Islet precursor cell (in vitro differentiated cells): ENCODE measurements around the gene TMC6.
"Not testable (repeated sequence)": the region's sequence is repeated elsewhere in the genome, so short reads cannot be mapped to it uniquely, and the experiment has no call there.

ENCODE experiments used
- DNase-seq: peaks from one replicate; pipeline ENCODE4 v3.0.0-alpha.2; 2018

The TMC6 gene

DNA sequence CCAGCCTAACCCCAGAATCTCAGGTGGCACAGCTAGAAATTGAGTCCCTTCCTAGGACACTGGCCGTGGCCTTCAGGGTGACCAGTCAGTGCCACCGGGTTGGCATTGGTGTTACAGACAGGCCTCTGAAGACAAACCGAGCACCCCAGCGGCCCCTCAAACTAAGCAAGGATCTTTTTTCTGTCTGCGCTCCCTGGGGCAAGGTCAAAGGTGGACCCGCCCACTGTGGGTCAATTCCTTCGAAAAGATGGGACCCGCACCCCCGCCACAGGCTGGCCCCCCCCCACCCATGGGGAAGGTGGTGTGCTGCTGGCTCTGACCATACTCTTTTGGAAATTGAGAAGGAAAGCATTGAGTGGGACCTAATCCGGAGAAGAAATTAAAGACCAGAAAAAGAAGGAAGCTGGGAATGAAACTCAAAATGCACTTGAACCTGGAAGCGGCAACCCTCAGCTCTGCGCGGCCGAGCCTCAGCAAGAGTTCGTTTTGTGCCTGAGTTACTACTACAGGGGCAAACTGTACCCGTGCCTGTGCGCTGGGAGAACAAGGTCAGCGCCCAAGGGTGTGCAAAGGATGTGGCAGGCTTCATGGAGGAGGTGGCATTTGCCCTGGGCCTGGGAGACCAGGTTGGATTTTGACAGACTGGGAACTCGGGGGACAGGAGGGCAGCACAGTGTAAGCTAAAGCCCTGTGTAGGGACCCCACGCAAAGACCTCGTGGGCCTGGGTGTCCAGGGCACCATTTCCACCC lies 20.4 kb downstream of the TMC6 start:
- DNase-seq: no peak

DNA sequence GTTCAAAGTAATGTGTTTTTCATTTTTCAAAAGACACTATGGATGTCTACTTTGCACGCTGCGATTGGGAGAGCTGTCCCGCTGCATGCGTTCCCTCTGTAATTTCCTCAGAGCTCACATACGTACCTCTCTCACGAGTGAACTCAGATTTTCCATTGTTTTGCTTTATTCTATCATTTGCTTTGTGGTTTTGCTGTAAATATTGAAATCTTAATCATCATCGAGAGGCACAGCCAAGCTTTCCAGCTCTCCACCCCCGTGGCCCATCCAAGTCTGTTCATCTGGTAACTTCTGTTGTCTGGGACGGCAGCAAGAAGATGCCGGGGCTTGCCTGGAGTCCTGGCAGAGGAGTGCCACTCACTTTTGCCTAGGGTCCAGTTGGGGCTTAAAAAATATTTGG lies 21.1 kb downstream of the TMC6 start:
- DNase-seq: no peak

DNA sequence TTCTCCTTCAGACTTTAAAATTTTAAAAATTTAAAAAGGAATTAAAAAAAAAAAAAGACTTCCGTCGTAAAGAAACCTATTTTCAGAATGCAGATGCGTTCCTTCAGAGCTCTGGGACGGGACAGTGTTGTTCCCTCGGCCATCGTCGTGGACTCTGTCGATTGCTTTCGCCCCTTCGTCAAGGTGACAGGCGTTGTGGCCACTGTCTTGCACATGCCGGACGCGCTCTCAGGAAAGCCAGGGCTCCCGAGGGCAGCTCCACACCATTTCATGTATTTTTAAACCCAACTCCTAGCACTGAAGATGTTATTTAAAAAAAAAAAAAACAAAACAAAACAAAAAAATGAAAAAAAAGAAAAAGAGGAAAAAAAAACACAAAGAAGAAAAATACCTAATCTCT lies 22.3 kb downstream of the TMC6 start:
- DNase-seq: no peak

DNA sequence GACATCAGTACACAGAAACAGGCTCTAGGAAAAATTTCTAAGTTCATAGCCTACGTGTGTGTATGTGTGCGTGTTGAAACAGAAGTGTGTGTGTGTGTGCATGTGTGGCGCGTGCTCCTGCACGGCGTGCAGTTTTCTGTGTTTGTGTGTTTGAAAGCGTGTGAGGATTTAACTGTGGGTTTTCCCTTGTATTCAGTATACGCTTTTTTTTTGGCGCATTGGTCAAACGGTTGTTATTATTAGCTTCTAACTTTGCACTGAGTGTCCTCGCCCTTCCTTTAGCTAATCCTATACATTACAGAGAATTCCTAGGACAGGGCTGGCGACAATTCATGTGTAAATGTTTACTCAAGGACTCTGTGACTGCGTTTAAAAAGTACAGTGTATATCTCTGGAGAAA lies 23.0 kb downstream of the TMC6 start:
- no peak for DNase-seq

DNA sequence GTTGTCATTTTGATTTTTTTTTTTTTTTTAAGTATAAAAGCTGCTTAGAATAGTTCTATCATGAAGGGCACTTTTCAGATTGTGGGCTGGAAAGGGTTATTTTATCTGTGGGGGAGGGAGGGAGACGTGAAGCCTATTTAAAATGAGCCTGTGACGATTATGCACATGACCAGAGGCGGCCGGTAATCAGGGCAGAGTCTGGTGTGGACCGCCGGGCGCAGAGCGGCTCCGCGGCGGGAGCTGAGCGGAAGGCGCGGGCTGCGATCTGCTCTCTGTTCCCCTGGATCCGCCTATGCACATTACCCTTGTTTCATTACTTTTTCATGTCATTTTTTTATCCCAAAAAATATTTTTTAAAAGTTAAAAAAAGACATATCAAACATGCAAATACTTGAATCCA lies 23.5 kb downstream of the TMC6 start:
- no peak for DNase-seq

DNA sequence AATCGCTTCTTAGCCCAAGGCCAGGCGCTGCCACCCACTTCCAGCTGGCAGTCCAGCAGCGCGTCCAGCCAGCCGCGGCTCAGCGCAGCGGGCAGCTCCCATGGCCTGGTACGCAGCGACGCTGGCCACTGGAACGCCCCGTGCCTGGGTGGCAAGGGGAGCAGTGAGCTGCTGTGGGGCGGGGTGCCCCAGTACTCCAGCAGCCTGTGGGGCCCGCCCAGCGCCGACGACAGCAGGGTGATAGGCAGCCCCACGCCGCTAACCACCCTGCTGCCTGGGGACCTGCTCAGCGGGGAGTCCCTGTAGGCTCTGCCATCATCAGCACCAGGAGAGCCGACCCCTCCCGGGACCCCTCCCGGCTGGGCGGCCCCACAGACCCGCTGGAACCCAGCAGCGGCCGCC lies 24.0 kb downstream of the TMC6 start:
- DNase-seq: no peak

DNA sequence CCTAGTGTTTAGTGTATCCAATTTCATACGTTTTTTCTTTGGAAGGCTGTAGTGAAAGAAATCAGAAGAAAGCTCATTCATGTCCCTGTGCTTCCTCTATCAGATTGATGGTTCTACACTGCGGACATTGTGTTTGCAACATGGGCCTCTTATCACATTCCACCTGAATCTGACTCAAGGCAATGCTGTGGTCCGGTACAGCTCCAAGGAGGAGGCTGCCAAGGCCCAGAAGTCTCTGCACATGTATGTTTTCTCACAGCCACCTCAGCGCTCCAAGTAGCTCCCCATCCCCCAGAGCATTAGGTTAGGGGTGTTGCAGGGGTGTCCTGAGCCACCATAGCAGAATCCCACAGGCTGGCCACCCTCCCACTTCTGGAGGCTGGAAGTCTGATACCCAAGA lies 25.2 kb downstream of the TMC6 start:
- no peak for DNase-seq

DNA sequence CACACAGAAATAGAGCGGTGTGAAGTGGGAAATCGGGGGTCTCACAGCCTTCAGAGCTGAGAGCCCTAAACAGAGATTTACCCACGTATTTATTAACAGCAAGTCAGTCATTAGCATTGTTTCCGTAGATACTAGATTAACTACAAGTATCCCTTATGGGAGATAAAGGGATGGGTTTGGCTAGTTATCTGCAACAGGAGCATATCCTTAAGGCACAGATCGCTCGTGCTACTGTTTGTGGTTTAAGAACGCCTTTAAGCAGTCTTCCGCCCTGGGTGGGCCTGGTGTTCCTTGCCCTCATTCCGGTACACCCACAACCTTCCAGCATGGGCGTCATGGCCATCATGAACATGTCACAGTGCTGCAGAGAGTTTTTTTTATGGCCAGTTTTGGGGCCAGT lies 27.0 kb downstream of the TMC6 start:
- no peak for DNase-seq

DNA sequence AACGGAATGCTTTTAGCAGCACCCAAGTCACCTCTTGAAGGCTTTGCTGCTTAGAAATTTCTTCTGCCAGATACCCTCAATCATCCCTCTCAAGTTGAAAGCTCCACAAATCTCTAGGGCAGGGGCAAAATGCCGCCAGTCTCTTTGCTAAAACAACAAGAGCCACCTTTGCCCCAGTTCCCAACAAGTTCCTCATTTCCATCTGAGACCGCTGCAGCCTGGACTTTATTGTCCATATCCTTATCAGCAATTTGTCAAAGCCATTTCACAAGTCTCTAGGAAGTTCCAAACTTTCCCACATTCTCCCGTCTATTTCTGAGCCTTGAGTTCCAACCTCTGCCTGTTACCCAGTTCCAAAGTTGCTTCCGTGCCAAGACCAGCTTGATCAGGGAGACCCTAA lies 27.4 kb downstream of the TMC6 start:
- no peak for DNase-seq

DNA sequence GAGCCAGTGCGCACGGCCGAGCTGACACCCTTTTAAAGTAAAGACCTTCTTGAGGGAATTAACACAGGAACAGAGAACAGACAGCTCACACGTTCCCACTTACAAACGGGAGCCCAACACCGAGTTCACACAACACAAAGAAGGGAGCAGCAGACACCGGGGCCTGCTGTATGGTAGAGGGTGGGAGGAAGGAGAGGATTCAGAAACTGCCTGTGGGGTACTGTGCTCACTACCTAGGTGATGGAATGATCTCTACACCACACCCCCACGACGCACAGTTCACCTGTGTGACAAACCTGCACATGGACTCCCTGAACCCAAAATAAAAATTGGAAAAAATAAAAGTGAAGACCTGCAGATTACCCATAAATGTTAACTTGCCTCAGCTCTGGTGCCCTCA lies 32.5 kb downstream of the TMC6 start:
- no peak for DNase-seq

DNA sequence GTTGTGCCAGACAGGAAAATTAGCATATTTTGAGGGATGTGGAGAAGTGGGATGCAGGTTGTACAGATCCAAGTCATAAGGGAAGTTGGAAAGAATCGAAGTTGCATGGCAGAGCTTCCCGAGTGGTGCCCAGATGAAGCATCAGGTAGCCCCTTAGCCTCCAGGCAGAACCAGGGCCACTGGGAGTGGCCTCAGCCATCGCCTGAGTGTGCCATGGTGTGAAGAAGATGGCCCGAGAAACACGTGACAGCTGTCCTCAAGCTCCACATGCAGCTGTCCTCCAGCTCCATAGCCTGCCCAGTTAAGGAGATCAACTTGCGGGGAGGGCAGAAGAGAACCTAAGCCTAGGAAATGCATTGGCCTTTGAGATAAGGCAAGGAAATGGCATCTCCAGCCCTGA lies 33.5 kb downstream of the TMC6 start:
- DNase-seq: no peak

DNA sequence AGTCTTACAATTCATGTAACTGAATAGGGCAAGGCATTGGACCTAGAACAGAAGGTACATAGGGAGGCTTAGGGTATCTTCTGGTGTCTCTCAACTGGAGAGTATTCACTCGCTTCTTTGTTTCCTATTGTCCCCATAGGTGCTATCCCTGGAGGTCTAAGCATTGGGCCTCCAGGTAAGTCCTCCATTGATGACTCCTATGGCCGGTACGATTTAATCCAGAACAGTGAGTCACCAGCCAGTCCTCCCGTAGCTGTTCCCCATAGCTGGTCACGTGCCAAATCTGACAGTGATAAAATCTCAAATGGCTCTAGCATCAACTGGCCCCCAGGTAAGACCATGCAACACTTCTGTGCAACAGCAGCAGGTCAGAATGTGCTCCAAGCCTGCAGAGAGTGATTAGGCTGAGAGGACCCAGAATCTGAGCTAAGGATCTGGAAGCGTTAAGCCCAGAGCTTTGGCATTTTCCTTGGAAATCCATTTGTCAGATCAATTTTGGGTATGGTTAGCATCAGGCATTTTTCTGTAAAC lies 35.7 kb downstream of the TMC6 start:
- DNase-seq: no peak

DNA sequence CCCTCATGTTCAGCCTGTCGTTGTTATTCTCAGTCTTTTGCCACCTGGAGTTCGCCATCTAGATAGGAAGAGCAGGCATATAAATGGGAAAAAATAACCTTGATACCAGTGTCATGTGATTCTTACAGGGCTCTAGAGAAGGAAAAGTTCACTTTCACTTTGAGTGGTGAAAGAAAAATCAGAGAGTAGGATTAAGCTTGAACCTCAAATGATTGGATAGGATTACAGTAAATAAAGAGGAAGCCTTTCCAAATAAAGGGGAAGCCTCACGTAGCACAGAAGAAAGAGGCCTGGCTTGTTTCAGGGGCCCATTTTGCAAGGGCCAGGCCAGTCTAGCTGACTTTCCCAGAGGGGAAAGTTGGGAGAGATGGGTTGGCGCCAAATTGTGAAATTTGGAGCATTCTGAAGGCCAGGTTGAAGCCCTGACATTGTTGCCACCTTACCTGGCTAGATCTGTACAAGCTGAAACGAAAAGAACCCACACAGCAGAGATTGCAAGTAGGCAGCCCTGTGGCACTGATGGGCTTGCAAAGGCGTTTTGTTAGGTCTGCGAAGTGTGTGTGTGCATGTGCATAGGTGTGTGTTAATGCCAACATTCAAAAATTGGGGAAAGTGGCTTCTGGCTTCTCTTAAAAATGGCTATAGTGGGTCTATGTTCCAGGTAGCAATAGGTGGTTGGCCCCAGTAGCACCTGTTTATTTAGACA lies 38.8 kb downstream of the TMC6 start:
- no peak for DNase-seq

DNA sequence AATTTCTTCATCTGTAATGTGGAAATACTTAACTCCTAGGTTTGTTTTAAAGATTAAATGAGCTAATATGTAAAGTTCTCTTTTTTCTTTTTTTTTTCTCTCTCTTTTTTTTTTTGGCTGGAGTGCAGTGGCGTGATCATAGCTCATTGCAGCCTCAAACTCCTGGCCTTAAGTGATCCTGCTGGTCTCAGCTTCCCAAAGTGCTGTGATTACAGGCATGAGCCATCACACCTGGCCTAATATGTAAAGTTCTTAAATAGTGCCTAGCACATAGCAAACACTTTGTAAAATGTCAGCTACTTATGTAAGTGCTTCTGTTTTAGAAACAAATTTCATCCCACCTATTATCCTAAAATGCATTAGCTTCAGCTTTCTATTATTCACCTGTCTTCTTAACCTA lies 40.0 kb downstream of the TMC6 start:
- DNase-seq: no peak

DNA sequence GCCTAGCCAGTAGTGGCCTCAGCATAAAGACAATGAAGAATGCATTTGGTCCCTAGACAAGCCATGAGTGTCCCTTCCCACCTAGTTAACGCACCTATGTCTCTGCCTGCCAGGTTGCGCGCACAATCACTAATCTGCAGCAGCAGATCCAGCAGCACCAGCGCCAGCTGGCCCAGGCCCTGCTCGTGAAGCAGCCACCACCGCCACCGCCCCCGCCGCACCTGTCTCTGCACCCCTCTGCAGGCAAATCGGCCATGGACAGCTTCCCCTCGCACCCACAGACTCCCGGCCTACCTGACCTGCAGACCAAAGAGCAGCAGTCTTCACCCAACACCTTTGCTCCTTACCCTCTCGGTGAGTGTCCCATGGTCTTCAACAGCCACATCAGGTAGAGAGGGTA lies 41.8 kb downstream of the TMC6 start:
- no peak for DNase-seq

DNA sequence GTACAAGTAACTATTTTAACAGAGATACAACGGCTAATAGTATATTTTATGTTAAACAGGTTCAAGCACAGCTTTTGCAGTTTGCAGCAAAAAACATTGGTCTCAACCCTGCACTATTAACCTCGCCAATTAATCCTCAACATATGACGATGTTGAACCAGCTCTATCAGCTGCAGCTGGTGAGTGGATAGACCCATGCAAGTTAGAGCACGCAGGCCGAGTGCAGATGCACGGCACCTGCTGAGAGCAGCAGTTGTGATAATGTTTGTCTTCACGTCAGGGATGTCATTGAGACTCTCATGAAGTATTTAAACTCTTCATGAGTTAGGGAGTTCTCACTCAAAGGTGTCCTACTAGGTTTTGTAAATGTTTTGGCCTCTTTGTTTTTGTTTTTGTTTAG lies 45.6 kb downstream of the TMC6 start:
- no peak for DNase-seq

DNA sequence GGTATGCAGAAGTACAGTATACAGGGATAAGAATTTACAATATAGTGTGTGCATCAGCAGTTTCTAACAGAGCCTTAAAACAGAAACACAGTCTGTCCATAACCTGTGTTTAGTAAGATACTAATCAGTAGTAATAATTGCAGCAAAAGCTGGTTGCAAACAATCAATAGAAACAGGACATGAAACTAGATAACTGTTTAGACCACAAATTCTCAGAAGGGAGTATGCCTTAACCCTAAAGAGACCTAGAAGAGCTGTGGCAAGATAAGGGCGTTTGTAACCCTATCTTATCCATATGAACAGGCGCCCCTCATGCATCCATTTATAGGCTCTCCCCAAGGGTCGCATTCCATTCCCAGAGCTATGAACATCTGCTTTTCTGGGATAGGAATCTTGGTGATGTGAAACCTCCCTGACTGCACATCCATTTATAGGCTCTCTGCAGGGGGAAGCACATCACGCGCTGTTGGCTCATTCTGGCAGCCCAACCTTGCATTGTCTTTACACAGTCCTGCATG lies 46.1 kb downstream of the TMC6 start:
- DNase-seq: not testable (repeated sequence)

DNA sequence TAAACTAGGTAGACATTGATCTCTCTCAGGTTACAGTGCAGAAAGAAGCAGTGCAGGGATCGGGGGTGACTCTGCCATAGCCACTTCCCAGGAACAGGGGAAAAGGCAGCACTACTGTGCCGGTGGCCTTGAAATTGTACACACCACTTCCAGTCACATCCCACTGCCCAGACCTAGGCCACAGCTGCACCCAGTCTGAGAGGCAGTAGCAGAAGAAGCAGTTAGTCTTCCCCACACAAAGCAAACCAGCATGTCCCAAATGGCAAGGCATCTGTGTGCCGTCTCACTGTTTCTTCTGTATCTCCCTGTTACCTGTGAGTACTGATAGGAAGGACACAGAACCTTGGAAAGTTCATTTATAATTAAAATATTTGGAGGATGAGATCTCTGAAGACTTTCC lies 47.0 kb downstream of the TMC6 start:
- DNase-seq: no peak

DNA sequence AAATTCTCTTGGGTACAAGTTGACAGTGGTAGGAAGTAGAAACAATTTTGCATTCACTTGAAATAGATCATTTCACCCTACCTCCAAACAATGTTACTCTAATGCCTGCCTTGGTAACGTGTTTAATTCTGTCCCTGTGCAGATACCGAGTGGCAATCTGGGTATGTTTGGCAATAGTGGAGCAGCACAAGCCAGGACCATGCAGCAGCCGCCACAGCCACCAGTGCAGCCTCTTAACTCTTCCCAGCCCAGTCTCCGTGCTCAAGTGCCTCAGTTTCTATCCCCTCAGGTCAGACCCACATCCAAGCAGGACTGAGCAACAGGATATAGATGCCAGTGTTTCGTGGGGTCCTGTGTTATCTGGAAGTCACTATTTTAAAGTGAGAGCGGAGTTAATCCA lies 49.3 kb downstream of the TMC6 start:
- no peak for DNase-seq

DNA sequence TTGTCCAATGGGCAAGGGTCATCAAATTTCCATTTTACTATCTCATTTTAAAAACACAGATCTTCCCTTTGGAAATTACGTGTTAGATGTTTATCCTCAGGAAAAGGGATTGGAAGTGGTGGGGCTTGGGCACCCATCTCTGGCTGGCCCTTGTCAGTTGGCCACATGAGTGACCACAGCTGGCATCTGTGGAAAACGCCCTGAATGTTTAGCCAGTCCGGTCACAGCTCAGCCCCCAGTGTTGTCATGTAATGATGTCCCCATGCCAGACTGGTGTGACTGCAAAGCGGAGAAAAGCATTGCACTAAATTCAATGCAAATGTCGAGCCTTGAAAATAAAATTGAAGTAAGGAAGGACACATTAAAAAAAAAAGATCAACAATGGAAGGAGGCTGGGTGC lies 53.0 kb downstream of the TMC6 start:
- no peak for DNase-seq

DNA sequence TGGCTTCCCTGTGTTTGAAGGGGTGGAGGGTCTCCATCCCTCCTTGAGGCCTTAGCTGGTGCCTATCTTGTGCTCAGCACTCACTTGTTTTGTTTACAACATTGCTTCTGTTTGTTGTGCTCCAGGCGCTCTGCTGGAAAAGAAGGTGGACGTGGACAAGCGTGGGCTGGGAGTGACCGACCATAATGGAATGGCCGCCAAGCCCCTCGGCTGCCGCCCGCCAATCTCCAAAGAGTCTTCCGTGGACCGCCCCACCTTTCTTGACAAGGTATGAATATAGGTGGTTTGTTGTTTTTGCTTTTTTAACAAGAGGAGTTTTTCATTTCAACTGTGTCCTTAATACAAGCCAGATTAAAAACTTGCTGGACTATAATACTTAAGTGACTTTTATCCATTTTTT lies 53.5 kb downstream of the TMC6 start:
- no peak for DNase-seq

DNA sequence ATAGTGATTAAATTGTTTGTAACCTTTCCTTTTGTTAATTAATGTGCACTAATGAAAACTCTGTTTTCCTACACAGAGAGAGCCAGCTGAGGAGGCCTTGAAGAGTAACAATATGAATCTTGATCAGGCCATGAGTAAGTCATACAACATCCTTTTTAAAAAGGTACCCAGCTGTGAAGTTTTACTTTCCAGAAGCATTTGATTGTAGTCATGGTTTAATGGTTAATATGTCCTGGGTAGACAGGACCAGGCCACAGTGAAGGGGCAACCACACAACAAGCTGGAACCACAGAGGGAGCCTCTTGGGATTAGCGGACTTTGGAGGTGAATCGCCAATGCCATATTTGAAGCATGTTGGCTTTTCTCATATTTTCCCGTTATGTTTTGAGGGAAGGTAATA lies 55.6 kb downstream of the TMC6 start:
- no peak for DNase-seq

DNA sequence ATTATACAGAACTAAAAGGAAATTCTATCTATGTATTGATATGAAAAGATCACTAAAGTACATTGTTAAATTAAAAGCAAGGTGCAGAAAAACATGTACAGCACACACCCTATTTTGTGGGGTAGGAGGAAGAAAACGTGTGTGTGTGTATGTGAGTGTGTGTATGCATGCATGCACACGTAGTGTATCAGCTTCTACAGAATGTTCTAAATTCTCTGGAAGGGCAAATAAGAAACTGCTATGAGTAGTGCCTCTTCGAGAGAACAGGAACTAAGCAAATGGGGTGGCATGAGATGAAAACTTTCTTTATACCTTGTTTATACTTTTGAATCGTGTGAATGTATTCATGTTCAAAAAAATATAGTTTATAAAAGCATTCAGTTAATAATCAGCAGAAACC lies 58.9 kb downstream of the TMC6 start:
- DNase-seq: no peak

DNA sequence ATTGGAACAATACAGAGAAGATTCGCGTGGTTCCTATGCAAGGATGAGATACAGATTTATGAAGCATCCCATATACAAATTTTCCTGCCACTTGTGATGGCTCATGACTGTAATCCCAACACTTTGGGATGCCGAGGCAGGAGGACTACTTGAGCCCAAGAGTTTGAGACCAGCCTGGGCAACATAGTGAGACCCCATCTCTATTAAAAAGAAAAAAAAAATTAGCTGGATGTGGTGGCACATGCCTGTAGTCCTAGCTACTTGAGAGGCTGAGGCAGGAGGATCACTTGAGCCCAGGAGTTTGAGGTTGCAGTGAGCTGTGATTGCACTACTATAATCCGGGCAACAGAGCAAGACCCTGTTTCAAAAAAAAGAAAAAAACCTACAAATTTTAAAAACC lies 61.6 kb downstream of the TMC6 start:
- DNase-seq: not testable (repeated sequence)

DNA sequence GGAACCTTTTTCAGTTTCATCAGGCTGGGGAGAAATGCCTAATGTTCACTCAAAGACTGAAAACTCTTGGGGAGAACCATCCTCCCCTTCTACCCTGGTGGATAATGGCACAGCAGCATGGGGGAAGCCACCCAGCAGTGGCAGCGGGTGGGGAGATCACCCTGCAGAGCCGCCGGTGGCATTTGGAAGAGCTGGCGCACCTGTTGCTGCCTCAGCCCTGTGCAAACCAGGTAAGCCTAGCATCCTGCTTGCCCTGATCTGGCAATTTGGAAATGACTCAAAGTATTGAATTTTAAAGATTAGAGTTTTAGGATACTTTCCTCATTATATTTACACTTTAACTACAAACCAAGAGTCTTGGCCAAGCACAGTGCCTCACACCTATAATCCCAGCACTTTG lies 63.8 kb downstream of the TMC6 start:
- no peak for DNase-seq
